Measurements from ENCODE around the gene FOLR1.

GRCh38 chr11:72220696-72221363, 28.9 kb downstream of the FOLR1 start:
- TF ChIP-seq CTCF (IDR thresholded peaks at IDR 0.05): no peak
- no peak for TF ChIP-seq POLR2A (IDR thresholded peaks at IDR 0.05; ENCODE audit: low read depth)
- TF ChIP-seq POLR2AphosphoS5 (IDR thresholded peaks at IDR 0.05): no peak
- TF ChIP-seq EP300 (IDR thresholded peaks at IDR 0.05): no peak

Data from esophagus muscularis mucosa (tissue), 4 donors.